Vagina (tissue), 2 donors: Measurements from ENCODE around the gene SYNE1. TPM values are rescaled to one million over a fixed set of nuclear protein-coding genes. Genes with fewer than 3 reads are reported as not detected.

Experiments
- DNase-seq, 2 donors: peaks; one replicate each; pipeline ENCODE4 v3.0.0-alpha.2; 2017; ENCODE audit errors: extremely low spot score in 2 of 2
- H3K27ac ChIP-seq: fragments of 200-600 bp; sonication (generic); one replicate; pipeline ENCODE4 v1.5.1; 2019
- H3K27me3 ChIP-seq: fragments of 200-600 bp; sonication (generic); one replicate; pipeline ENCODE4 v1.5.1; 2019
- H3K36me3 ChIP-seq, 2 donors: fragments of 200-600 bp; sonication (generic); one replicate each; pipeline ENCODE4 v1.5.1; 2017 to 2019
- H3K4me1 ChIP-seq: fragments of 200-600 bp; sonication (generic); one replicate; pipeline ENCODE4 v1.5.1; 2019
- H3K4me3 ChIP-seq, 2 donors: fragments of 200-600 bp; sonication (generic); 1 replicate in 1 of 2; 2 replicates in 1 of 2; pipeline ENCODE4 v1.5.1; 2016 to 2019
- H3K9me3 ChIP-seq: fragments of 200-600 bp; sonication (generic); one replicate; pipeline ENCODE4 v1.5.1; 2019
- CTCF ChIP-seq, 3 experiments: fragments of 450-650 bp in 2 of 3; fragments of 200-600 bp in 1 of 3; sonication (generic) in 1 of 3; IDR thresholded peaks; one replicate each; pipeline ENCODE4 v1.5.1; 2017 to 2019; ENCODE audit warnings: antibody characterized with exemption in 3 of 3, mild to moderate bottlenecking in 2 of 3, moderate library complexity in 2 of 3
- POLR2A ChIP-seq, 2 donors: fragments of 450-650 bp; IDR thresholded peaks; one replicate each; pipeline ENCODE4 v1.6.1; 2017; ENCODE audit warnings: antibody characterized with exemption in 2 of 2, mild to moderate bottlenecking in 2 of 2, moderate library complexity in 2 of 2
- POLR2AphosphoS5 ChIP-seq, 2 donors: sonication (generic); formaldehyde crosslinking; IDR thresholded peaks; one replicate each; pipeline ENCODE4 v1.9.0; 2017; ENCODE audit warnings: antibody characterized with exemption in 2 of 2, mild to moderate bottlenecking in 2 of 2, low read depth in 1 of 2; ENCODE audit not compliant: insufficient read depth in 1 of 2
- intact Hi-C: fragments of 100-400 bp; cut with DNase I; formaldehyde crosslinking; loops from one replicate; pipeline ENCODE4 v1.15.1; 2023
- total RNA-seq: library from RNA; depleted of rRNA; stranded (reverse); fragments of >200 nt; gene quantifications from one replicate; pipeline ENCODE4 v1.2.3, GENCODE V29; 2016

The SYNE1 gene
- total RNA-seq, 1 donor from 2014 or later = 81.5 TPM

DNA sequence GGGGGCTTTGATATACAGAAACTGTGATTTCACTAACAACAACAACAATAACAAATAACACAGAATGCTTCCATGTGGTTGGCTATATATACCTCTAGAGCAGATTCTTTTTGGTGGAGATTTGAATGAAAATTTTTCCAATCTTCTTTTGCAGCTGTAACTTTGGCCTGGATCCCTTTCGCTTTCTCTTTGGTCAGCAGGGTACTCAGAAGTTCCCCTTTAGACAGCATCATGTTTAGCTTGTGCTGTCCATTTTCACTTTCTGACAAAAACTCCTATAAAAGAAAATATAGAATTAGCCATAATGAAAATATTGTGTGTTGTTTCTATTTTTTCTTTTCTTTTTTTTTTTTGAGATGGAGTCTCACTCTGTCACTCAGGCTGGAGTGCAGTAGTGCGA is 264.2 kb downstream of the SYNE1 start:
- TF ChIP-seq CTCF (IDR thresholded peaks at IDR 0.05) (no peak), POLR2AphosphoS5 (IDR thresholded peaks at IDR 0.05; ENCODE audit: insufficient read depth in 1 of 2, low read depth in 1 of 2) (no peak), POLR2A (IDR thresholded peaks at IDR 0.05) (no peak)
- Histone ChIP-seq H3K4me1 (peaks cover 5% of the 10 kb centered on the region), H3K27me3 (no peaks in the 10 kb centered on the region), H3K36me3 (peaks cover 0 to 20% of the 10 kb centered on the region in 2 donors), H3K27ac (no peak overlapping the region), H3K9me3 (no peaks in the 10 kb centered on the region), H3K4me3 (no peak overlapping the region)
- DNase-seq = no peak
- intact Hi-C loops = no loop called here

- H3K27me3 ChIP-seq = no peaks in the 10 kb centered on the region
- H3K36me3 ChIP-seq = peaks cover 0 to 27% of the 10 kb centered on the region in 2 donors
Measured at GRCh38 chr6:152371775-152372174, 265.4 kb downstream of the SYNE1 start.

GRCh38 chr6:152368751-152369624 is 268.2 kb downstream of the SYNE1 start:
- no peak for DNase-seq
- Histone ChIP-seq H3K27me3 (no peaks in the 10 kb centered on the region), H3K9me3 (no peaks in the 10 kb centered on the region), H3K4me3 (no peak overlapping the region), H3K4me1 (peaks cover 5% of the 10 kb centered on the region), H3K36me3 (peaks cover 0 to 16% of the 10 kb centered on the region in 2 donors), H3K27ac (peak overlapping the region; percentile 44)
- intact Hi-C loops = no loop called here
- no peak for TF ChIP-seq POLR2A (IDR thresholded peaks at IDR 0.05)
- no peak for TF ChIP-seq POLR2AphosphoS5 (IDR thresholded peaks at IDR 0.05; ENCODE audit: insufficient read depth in 1 of 2, low read depth in 1 of 2)
- TF ChIP-seq CTCF (IDR thresholded peaks at IDR 0.05) = no peak

More at GRCh38 chr6:152371775-152372174, 265.4 kb downstream of the SYNE1 start:
- TF ChIP-seq POLR2A (IDR thresholded peaks at IDR 0.05) = no peak
- TF ChIP-seq POLR2AphosphoS5 (IDR thresholded peaks at IDR 0.05; ENCODE audit: insufficient read depth in 1 of 2, low read depth in 1 of 2) = no peak
- no peak for DNase-seq
- intact Hi-C loops = no loop called here
- Histone ChIP-seq H3K4me3 (no peak overlapping the region), H3K9me3 (no peaks in the 10 kb centered on the region), H3K27ac (no peak overlapping the region), H3K4me1 (peaks cover 5% of the 10 kb centered on the region)

DNA sequence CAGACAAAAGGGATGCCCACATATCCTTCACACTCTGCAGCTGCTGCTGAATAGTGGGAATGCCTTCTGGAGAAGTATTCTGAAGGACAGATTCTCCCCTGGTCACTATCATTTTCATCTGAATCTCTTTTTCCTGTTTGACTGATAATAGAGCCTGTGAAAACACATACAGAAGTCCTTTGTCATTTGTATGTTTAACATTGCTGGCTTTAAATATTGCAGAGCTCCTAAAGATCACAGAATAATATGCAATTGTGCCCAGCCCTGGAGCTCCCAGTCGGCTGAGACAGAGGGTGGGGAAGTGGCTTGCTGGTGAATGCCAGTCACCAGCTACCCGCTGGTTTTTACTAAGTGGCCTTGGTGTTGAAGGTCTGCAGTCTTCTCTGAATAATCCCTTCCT is 272.3 kb downstream of the SYNE1 start:
- TF ChIP-seq POLR2A (IDR thresholded peaks at IDR 0.05) (no peak), POLR2AphosphoS5 (IDR thresholded peaks at IDR 0.05; ENCODE audit: insufficient read depth in 1 of 2, low read depth in 1 of 2) (no peak), CTCF (IDR thresholded peaks at IDR 0.05) (no peak)

DNA sequence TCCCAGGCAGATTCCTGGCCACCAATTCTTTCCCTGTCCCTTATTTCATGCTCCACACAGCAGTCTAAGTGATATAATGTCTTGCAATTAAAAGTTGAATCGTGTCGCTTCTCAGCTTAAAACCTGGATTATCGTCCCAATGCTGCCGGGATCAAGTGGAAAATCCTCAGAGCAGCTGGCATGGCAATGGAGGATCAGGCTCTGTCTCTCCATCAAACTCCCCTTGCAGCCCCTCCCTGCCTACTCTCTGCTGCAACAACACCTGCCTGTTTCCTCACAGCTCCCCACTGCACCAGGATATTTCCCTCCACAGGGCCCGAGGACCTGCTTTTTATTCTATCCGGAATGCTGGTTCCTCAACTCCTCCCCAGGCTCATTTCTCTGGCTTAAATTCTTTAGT is 277.1 kb downstream of the SYNE1 start:
- DNase-seq = no peak
- intact Hi-C loops = no loop called here
- Histone ChIP-seq H3K4me1 (no peaks in the 10 kb centered on the region), H3K27ac (no peak overlapping the region), H3K4me3 (no peak overlapping the region), H3K27me3 (no peaks in the 10 kb centered on the region), H3K36me3 (peaks cover 0 to 38% of the 10 kb centered on the region in 2 donors), H3K9me3 (no peaks in the 10 kb centered on the region)
- TF ChIP-seq POLR2AphosphoS5 (IDR thresholded peaks at IDR 0.05; ENCODE audit: insufficient read depth in 1 of 2, low read depth in 1 of 2) = no peak
- TF ChIP-seq POLR2A (IDR thresholded peaks at IDR 0.05) = no peak
- no peak for TF ChIP-seq CTCF (IDR thresholded peaks at IDR 0.05)

More for the DNA sequence above, 272.3 kb downstream of the SYNE1 start:
- Histone ChIP-seq H3K27ac (no peak overlapping the region), H3K27me3 (no peaks in the 10 kb centered on the region), H3K36me3 (peaks cover 0 to 22% of the 10 kb centered on the region in 2 donors), H3K4me1 (peaks cover 5% of the 10 kb centered on the region), H3K4me3 (no peak overlapping the region), H3K9me3 (no peaks in the 10 kb centered on the region)
- intact Hi-C loops = no loop called here
- no peak for DNase-seq
